NCI-H1417 (cell line): ENCODE results near the gene DAD1.
A peak's percentile ranks its signal among the peaks of the same experiment; 100 is the strongest.
"Not testable (repeated sequence)": the region's sequence is repeated elsewhere in the genome, so short reads cannot be mapped to it uniquely, and the experiment has no call there.

Experiments used
- DNase-seq, 3 experiments: peaks; one replicate each; lab custom pipeline; 2025; lab: John Stamatoyannopoulos, UW

Gene DAD1

DNA sequence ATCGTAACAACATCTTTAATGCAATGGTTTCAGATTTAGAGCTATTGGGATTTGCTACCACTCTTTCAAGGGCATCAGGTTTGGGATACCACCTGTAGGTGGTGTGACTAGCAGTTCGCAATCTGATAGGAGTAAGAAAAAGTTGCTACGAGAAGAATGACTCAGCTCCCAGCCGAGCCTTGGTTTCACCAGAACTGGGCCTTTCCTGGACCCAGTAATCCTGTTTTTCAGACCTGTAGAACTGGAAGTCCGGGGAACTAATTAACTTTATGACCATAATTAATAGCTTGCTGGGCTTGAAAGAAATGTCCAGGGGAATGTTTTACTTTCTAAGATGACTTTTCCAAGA lies 9.8 kb upstream of the DAD1 start:
- peak in 2 of 3 experiments; percentile 36 to 75 for DNase-seq

DNA sequence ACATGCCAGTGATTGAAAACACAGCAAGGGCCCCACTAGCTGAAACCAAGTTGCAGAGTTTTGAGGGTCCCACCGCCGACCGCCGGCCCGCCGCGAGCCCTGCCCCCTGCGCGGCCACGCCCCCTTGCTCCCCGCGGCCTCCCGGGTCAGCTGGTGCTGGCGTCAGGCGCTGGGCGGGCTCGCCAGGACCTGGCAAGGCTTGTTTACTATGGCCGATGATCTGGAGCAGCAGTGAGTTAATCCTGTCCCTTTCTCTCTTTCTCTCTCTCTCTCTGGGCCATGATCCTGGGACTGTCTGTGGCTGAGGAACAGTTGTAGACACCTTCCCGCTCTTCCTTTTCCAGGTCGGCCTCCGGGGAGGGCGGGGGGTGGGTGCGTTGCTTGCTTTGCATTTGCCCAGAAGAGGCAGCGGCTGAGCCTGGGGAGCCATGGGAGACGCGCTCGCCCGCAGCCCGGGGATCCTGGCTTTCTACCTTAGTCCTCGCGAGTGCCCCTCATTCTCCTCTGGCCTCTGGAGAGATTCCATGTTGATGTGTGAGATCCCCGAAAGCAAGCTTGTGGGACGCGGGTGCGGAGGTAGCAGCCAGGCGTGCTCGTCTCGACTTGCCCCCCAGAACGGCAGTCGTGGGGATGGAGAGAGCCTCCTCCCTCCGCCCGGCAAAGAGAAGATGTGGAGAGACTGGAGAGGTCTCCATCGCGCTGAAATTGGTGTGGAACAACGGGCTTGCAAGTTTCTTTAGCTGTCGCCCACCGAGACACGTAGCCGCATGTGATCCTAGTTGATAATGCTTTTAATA lies 9.3 kb upstream of the DAD1 start, which contains the start of gene ABHD4:
Gene ABHD4, plus strand, starts transcription at position 202 of the 797 bp plus-strand sequence. Its CDS starts 7 bp downstream, at position 209.
- peak; percentile 64 to 83 (median 79) for DNase-seq

DNA sequence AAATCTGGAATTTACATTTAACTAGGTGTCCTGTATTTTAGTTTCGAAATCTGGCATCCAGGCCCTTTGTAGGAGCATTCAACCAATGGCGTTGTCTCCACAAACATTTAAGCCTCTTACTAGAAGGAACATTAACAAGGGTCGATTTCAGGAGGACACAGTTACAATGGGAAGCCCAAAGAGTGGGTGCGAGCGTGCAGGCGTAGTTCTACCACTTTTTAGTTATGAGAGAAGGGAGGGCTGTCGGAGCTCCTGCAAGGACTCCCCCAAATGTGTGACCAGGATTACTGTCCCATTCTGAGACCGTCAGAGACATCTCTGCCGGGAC lies 8.7 kb upstream of the DAD1 start:
- DNase-seq = no peak

DNA sequence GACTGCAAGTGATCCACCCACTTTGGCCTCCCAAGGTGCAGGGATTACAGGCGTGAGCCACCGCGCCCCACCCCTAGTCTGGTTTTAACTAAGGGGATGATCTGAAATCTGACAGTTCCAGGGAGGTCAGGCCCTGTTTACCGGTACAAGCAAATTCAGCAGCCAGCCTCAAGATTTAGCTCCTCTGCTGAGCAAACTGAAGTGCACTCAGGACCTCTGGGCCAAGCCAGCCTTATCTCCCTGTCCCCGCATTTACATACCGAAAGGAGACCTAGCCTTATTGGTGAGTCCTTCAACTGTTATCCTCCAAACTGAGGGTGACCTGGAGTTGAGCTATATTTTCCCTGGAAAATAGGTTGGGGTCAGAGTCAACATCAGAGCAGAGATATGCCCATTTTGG lies 8.2 kb upstream of the DAD1 start:
- no peak for DNase-seq

DNA sequence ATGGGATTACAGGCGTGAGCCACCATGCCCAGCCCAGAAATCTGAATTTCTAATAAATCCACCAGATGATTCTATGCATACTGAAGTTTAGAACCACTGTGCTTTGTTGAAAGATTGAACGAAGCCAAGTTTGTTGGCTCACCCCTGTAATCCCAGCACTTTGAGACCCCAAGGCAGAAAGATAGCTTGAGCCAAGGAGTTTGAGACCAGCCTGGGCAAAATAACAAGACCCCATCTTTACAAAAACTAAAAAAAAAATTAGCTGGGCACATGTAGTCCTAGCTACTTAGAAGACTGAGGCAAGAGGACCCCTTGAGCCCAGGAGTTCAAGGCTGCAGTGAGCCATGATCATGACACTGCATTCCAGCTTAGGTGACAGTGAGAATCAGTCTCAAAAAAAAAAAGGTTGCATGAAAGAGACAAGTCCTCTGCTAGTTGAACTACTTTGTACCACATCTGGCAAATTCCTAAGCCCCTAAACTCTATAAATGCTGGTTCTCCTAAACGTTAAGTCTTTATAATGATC lies 7.4 kb upstream of the DAD1 start:
- no peak for DNase-seq

DNA sequence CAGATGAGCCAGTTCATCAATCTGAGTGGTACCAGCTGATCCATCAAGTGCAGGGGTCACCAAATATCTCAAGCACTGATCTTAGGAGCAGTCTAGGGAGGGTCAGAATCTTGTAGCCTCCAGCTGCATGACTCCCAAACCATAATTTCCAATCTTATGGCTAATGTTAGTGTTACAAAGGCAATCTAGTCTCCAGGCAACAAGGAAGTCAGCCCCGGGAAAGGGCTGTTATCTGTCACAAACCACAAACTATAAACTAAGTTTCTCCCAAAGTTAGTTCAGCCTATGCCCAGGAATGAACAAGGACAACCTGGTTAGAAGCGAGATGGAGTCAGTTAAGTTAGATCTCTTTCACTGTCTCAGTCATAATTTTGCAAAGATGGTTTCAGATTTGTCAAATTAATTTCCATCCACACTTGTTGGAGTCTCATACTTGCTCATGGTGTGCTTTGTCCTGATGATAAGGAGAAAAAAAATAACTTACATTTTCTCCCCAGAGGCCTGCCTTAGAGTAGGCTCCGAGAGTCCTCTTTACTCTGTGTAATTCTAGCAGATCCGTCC lies 5.2 kb upstream of the DAD1 start:
- DNase-seq = no peak

DNA sequence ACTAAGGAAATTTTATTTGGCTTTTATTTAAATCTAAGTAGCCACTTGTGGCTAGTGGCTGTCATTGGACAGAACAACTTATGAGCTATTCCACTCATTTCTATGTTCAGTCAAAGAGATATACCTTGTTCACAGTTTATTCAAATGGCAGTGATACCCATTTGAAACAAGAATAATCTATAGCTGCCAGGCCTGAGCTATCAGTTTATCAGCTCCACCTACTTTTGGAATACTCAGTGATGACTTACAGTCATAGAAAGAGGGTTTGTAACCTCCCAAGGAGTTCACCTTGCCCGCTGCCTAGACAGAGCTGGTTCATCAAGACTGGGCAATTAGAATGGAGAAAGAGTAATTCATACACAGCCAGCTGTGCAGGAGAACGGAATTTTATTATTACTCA lies 4.6 kb upstream of the DAD1 start:
- no peak for DNase-seq

DNA sequence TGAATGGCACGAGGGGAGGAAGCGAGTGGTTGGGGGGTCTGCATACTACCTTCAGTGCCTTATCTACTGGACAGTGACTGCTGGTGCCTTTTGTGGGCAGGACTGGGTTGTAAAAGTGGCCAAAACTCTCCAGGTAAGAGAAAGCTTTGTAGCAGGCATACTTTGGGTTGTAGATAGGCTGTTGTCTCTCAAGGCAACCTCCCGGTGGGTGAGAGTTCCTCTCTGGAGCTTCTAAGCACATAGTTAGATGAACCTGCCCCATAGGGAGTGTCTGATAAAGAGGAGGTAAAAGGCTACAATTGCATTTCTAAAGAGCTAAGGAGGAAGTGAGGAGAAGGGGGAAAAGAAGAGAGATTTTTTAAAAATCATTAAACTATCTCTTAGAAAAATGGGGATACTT lies 4.2 kb upstream of the DAD1 start:
- DNase-seq = no peak

DNA sequence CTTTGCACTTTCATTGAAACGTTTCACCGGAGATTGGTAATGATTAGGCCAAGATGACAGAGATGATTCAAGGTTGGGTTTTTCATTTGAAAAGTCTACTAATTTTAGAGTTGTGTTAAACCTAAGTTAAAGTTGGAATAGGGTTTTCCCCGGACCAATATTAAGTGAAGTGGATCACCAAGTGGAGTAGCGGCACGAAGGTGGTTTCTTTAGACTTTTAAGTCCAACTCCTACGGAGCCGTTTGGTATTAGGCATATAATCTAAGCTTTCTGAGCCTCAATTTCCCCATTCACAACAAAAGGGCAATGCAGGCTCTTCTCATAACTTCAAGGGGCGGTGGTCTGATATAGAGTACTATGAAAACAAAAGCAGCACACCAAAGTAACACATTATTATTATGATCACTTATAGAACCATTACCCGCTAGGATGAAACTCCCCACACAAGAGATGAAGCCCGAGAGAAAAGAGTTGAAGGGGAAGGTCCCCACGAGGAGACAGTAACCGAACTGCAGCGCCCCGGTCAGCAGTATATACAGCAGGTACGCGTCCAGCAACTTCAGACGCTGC lies 413 bp downstream of the DAD1 start:
- no peak for DNase-seq

DNA sequence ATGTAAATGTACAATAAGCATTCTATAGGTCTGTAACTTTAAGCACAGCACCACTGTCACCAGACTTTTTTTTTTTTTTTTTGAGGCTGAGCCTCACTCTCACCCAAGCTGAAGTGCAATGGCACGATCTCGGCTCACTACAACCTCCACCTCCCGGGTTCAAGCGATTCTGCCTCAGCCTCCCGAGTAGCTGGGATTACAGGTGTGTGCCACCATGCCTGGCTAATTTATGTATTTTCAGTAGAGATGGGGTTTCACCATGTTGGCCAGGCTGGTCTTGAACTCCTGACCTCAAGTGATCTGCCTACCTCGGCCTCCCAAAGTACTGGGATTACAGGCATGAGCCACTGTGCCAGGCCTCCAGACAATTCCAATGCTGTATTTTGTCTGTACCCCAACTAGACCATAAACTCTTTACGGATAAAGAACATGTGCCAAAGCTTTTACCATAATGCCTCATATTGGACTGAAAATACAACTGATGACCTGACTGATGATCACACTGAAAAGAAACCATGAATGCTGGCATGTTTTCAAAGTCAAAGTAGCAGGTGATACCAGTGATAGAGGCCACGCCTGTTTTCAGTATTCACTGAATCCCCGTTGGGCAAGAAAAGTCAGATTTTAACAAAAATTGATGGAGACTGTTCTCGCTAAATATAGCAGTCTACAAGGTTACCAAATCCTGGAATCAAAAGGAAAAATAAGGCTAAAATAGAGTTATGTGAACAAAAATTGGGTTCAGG lies 1.2 kb downstream of the DAD1 start:
- not testable (repeated sequence) for DNase-seq

DNA sequence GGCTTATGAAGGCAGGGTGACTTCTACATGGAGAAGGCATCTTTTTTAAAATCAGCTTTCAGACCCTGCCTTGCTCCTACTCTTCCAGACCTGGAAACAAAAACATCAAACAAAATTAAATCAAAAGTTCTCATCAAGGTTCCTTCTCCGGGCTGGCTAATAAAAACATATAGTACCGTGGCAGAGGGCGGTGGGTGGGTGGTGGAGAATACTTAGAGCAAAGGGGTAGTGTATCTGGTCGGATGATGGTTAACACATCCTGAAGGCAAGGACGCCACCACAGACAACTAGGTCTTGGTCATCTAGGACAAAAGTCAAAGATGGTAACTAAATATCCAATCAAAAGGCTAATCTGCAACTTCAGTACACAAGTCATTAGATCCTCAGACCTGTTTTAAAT lies 1.8 kb downstream of the DAD1 start:
- DNase-seq = no peak

DNA sequence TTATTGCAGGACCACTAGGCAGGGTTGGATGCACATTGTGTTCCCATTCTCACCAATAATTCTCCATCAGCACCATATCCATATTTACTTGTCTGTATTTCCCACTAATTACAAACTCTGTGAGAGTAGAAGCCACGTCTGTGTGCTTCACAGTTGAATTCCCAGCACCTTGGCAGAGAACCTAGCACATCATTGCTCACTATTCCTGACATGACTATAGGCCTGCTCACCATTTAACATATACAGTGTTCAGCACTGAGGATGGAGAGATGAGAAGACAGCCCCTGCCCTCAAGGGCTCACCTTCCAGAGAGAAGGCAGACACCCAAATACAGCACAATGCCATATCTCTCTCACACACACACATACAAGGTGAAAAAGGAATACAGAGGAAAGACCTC lies 5.0 kb downstream of the DAD1 start:
- DNase-seq = no peak

DNA sequence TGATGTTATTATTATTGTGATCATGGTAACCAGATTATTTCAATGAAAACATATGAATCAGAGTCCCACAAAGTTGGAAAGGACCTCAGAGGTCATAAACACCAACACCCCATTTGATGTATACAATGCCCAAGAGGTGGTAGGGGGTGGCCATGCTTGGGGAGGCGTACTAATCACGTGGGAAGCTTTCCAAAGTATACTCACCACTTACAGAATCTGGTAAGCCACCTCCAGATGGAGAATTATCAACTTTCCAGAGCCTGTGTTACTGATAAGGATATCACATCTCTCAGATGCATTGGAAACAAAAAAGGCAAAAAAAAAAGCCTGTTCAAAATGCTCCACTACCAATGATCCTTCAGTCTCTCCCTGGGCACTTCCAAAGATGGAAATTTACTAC lies 8.4 kb downstream of the DAD1 start:
- no peak for DNase-seq

DNA sequence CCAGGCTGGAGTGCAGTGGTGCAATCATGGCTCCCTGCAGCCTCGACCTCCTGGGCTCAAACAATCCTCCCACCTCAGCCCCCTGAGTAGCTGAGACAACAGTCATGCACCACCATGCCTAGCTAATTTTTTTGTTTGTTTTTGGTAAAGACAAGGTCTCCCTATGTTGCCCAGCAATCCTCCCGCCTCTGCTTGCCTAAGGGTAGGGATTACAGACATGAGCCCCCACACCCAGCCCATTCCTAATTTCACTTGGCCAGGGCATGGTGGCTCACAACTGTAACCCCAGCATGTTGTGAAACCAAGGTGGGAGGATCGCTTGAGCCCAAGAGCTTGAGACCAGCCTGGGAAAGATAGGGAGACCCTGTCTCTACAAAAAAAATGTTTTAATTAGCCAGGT lies 9.1 kb downstream of the DAD1 start:
- DNase-seq = no peak

DNA sequence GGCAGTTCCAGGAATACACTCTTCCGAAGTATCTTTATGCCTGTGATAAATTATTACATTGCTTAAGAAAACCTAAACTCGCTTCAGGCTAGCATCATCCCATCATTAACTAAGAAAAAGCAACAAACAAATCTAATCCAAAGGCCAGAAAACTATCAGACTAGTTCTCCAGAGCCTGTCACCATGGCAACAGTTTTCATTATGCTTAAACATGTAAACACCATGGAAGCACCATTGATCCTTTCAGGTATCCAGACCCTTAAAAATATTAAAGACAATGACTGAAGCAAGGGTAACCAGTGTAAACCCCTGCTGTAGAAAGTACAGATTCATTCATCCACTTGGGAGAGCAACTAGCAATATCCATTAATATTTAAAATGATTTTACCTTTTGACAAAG lies 9.8 kb downstream of the DAD1 start:
- DNase-seq = peak in 1 of 3 experiments; percentile 25

DNA sequence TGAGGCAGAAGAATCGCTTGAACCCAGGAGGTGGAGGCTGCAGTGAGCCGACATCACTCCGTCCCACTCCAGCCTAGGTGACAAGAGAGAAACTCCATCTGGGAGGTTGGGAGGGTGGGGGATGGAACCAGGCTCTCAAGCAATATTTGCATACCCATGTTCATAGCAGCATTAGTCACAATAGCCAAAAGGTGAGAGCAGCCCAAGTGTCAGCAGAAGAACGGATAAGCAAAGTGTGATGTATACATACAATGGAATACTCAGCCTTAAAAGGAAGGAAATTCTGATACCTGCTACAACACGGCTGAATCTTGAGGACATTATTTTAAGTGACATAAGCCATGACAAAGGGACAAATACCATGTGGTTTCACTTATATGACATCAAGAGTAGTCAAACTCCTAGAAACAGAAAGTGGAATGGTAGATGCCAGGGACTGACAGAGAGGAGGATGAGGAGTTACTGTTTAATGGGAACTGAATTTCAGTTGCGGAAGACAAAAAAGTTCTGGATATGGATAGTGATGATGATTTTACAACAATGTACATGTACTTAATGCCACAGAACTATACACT lies 11.6 kb downstream of the DAD1 start:
- no peak for DNase-seq

DNA sequence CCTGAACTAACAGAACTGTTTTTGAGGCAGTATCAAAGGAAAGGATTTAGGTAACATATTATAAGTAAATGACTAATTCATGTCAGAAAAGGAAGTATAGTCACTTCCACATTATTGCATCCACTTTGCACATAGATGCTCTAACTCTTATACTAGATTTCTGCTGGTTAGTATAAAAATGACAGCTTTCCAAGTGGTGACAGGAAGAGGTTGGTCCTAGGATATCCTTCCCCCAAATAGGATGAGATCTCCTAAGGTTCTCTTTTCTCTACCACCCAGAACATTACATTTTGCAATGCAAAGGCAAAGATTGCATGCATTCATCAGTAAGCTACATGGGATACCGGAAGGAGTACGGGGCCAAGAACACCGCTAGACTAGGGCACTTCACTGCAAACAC lies 15.2 kb downstream of the DAD1 start:
- no peak for DNase-seq

DNA sequence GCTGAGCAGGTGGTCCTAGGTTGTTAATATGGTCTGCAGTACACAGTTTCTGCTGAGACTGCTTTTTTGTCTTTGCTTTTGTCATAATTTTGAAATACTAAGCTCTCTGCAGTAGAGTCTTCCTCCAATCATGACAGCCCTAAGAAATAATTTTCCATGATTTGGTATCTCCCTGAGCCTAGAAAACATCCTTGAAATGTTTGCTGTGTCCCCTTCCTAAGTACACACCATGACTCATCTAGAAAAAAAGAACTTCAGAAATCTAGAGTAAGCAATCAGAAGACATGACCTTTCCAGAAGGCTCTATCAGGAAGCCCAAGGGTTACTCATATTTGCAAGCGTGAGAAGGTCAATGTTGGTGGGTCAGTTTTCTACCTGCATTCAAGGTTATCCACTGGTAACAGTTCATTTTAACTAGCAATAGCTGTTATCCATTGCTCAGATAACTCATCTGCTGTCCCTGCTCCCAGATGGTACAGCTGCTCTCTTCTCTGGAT lies 16.4 kb downstream of the DAD1 start:
- DNase-seq = no peak

DNA sequence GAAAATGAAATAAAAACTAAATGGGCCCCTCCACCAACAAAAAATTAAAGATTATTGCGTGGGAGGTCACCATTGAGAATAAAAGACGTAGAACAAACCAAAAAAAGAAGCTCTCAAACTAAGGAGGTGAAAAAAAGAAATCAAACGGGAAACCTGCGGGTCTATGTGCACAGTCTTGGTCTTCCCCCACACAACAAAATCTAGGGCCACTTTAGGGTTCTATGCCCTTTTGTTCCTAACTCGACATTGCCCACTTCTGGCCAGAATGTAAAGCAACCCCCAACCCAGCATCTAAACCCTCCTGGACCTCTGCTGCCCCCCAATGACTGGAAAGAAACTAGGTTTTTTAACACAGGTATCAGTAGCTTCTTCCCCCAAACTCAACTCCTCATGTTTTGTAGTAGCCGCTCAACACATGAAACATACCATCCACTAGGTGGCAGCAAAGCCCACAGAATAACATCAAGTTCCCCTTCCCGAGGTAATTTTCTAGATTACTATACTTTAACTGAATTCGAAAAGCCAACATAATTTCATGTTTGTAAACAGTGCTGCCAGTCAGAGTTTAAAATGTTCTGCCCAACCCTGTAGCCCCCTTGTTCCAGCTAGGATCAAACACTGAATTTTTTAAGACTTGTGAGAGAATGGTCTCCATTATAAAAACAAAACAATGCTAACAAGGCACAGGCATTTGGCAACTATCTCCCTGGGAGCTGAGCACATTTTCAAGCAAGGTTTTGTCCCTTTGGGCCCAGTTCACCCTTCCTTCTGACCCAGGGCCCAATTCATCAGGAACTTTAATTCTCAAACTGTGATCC lies 18.7 kb downstream of the DAD1 start:
- peak; percentile 60 to 90 (median 84) for DNase-seq

DNA sequence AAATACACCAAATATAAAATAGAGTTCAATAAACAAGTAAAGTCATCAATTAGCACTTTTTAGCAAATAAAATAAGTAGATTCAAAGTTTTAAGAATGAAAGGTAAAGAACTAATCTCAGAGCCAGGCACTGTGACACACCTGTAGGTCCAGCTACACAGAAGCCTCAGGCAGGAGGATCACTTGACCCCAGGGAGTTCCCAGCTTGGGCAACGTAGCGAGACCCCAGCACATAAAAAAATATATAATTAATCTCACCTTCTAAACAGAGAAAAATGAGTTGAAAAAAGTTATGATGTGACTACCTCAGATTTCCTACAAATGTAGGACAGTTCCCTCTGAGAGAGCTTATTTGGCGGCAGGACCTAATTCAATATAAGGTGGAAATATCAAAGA lies 19.3 kb downstream of the DAD1 start:
- no peak for DNase-seq

DNA sequence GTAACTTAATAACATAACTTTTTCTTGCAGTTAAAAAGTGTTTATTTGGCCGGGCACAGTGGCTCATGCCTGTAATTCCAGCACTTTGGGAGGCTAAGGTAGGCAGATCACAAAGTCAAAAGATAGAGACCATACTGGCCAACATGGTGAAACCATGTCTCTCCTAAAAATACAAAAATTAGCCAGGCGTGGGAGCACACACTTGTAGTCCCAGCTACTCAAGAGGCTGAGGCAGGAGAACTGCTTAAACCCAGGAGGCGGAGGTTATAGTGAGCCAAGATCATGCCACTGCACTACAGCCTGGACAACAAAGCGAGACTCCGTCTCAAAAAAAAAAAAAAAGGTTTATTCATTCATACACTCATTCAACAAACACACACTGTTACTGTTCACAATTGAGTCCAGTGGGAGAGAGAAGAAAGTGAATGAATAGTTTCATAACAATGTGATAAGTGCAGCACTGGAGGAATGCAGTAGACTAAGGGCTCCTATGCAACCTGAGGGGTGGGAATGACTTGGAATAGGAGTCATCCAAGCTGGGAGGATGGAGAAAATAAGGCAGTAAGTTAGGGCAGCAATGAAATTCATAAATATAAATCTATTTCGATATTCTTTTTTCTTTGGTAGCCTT lies 19.8 kb downstream of the DAD1 start:
- DNase-seq = no peak
